HG03280 (cell line): Measurements from ENCODE around the gene STX8.

Source experiments
- ATAC-seq: cut with Tn5 transposase; IDR thresholded peaks from one replicate; pipeline ENCODE4 v1.9.1; 2021; ENCODE audit warnings: mild to moderate bottlenecking, moderate library complexity; ENCODE audit not compliant: unreplicated experiment

Gene STX8

GRCh38 chr17:9231449-9232154, 344.0 kb downstream of the STX8 start:
- ATAC-seq: no peak

GRCh38 chr17:9230861-9231260, 344.8 kb downstream of the STX8 start:
- ATAC-seq: no peak

- ATAC-seq: no peak
These were observed 345.3 kb downstream of the STX8 start for GRCh38 chr17:9230346-9230745.

DNA sequence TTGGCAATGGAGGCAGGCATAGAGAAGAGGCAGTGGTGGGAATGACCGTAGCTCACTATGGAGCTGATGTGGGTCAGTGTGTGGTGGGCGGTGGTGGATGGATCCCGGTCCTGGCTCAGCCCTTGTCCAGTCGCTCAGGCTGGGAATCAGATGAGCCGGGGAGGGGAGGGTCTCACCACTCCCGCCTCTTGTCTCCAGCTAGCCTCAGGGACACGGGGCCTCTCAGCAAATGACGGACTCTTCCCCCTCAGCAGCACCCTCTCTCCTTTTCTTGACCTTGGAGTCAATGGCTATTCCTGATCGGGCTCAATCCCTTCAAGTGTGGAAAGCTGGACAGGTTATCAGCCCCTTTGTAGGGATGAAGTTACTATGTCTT, 345.8 kb downstream of the STX8 start:
- ATAC-seq: no peak

DNA sequence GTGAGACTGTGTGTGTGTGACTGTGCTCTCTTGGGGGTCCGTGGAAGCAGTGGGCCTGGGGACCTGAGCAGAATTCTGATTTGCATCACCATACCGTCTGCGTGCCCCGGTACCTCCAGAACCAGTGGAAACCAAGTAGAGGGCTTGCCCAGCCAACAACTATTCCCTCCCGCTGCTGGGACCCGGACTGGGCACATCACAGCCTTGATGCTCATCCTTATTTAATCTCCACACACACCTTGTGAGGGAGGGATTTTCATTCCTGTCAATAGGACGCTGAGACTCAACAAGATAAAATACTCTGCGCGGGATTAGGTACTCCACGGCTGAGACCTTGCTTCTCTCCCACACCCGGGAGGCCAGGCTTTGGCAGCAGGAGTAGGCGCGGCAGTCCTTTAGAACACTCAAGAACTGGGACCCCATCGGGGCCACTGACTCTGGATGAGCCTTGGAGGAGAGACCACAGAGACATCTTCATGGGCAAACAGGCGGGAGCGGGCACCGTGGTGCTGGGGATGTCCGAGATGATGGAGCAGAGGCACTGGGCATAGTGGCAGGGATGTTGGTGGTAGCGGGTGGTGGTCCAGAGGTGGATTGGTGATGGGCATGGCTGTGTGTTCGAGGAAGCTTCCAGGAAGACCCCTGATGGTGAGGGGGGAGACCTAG, 346.3 kb downstream of the STX8 start:
- no peak for ATAC-seq

DNA sequence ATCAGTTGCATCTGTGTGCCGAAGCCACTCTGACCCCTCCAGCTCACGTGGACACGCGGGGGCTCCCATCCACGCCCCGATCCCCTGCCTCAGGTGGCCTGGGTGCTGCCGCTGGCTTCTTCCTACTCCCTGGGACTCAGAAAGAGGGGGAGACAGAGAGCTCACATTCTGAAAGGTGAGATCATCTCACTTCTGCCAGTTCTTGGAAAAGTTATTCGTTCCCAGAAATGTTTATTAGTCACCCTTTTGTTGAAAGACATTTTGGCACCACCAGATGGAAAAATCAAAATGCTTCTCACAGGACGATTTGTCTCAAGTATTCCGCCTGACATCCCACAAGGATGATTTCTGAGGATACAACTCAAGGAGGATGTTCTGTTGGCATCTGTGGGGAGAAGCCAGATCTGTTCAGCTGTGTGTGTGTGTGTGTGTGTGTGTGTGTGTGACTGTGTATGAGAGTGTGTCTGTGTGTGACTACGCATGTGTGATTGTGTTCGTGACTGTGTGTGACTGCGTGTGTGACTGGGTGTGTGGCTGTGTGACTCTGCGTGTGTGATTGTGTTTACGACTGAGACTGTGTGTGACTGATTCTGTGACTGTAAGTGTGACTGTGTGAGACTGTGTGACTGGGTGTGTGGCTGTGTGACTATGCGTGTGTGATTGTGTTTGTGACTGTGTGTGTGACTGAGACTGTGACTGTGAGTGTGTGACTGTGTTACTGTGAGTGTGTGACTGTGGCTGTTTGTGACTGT, 347.0 kb downstream of the STX8 start:
- ATAC-seq: no peak

DNA sequence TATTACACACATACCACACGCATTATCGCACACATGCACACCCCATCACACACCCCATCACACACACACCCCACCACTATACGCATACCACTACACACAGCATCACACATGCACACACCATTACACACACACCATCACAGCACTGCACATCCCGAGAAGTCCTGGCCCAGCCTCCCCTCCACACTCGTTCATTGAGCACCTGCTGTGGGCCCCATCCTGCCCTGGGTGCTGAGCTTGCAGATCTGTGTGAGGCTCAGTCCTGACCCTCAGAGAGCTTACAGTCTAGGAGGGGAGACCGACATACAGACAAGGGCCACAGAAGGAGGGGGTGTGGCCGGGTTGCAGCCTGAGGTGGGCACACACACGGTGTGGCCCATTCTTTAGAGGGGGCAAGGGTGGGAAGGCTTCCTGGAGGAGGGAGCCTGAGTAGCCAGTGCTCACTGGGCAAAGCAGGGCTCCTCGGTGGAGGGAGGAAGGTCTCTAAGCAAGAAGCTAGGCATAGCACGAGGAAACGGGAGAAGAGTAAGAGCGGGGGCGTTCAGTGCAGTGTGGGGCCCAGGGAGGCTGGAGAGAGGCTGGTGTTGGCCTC, 347.7 kb downstream of the STX8 start:
- no peak for ATAC-seq

- ATAC-seq: no peak
These were observed 348.9 kb downstream of the STX8 start for GRCh38 chr17:9226794-9227135.

GRCh38 chr17:9226130-9226793, 349.4 kb downstream of the STX8 start:
- no peak for ATAC-seq

- no peak for ATAC-seq
These were observed 350.1 kb downstream of the STX8 start for GRCh38 chr17:9225305-9226101.

GRCh38 chr17:9224485-9224884, 351.1 kb downstream of the STX8 start:
- ATAC-seq: no peak

DNA sequence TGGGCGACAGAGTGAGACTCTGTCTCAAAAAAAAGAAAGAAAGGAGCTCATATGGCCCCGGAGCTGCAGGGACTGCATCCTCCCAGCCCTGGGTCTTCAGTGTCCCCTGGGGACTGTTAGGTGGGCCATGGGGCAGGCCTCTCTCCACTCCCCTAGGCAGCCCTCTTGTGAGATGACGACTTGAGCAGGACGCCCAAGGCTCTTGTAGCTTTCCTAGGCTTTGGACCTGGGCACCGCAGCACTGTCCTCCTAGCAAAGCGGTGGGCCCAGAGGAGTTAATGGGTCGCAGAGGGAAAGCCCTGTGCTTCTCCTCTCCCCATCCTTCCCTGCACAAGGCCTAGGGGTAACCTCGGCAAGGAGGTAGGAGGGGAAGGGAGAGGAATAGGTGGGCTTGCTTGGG, 352.1 kb downstream of the STX8 start:
- ATAC-seq: no peak

GRCh38 chr17:9221922-9222180, 353.8 kb downstream of the STX8 start:
- ATAC-seq: no peak

DNA sequence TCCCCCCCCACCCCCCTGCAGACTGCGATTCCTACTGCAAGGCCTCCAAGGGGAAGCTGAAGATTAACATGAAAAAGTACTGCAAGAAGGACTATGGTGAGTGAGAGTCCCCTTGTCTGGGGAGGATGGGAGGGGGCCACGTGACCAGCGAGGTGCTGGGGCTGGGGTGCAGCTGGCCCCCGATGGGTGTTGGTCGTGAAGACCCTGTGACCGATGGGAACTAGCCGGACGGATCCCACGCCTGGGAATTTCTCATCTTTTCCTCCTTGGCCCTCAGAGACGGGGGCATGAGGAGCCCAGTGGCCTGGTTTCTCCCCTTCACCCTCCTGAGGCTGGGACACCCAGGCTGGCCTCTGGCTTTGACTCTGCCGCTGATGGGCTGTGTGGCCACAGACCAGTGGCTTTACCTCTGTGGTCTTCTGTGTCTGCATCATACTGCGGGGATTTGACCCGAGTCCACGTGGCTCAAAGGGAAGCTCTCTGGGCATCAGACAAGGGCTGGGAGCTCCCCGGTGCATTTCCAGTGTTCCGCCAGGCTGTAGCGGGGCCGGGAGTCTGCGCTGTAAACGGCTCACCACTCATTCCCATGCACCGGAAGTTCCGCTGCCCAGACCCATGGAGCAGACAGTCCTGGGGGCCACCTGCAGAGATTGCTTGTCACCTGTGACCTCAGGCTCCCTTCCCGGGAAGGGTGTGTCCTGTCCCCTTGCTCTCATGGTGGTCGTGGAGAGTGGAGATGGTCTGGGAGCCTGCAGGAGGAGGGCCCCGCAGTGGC, 354.3 kb downstream of the STX8 start:
- no peak for ATAC-seq

DNA sequence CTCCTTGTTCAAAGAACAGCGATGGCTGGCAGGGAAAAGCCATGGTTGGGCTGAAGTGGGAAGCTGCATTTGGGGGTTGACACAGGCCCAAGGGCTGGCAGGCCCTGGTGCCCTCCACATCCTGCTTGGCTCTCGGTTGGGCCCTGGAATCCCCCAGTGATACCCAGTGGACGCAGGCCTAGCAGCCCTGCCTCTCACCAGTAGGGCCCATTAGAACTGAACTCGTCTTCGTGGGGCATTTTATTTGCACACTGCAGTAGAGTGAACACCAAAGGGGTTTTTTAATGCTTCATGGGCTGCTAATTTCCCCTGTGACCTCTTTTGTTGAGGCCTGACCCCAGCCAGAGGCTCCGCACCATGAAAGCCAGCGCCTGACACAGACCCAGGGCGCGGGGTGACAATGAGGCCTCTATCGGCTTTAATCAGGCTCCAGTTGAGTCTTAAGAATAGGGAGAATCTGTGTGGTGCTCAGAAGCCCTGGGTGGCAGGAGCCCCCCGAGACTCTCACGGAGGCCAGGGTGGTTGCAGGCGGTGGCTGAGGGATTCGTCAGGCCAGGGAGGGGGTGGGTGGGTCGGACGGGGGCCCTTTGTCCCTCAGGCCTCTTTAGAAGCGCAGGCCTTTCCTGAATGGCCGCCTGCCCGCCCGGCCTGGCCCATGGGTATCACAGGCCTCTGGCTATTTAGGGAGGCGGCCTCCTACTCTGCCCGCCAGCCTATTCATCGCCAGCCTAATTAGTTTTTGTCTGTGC, 355.0 kb downstream of the STX8 start:
- no peak for ATAC-seq

- ATAC-seq: no peak
These were observed 355.8 kb downstream of the STX8 start for GRCh38 chr17:9219631-9220397.

DNA sequence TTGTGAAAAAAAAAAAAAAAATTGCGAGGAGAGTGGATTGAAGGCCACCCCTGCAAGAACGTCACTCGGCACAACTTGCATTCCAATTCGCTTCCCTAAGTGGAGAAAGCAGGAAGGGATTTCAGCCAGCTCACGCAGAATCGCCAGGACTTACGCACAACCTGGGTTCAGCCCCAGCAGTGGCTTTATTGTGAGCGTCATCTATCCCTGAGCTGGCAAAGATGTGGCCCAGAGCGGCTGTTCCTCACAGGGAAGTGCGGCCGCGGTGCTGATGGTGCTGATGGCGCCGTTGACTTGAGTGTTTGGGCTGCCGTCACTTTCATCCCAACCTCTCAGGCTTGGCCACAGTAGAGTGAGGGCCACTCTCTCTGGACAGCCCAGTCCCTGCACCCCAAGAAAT, 356.7 kb downstream of the STX8 start:
- no peak for ATAC-seq

- ATAC-seq: no peak
These were observed 357.5 kb downstream of the STX8 start for GRCh38 chr17:9218064-9218635.
